HEK293T (cell line): ENCODE data around the gene CD59.

Source experiments
- CTCF ChIA-PET: fragments of 350-600 bp; formaldehyde crosslinking; extraction: SDS; loops from one replicate; lab custom pipeline; 2021; ENCODE audit warnings: antibody characterized with exemption, inconsistent platforms; lab: Yijun Ruan, JAX
- POLR2A ChIA-PET: fragments of 350-600 bp; formaldehyde crosslinking; extraction: SDS; loops from one replicate; lab custom pipeline; 2020; ENCODE audit warnings: antibody characterized with exemption, inconsistent platforms; lab: Yijun Ruan, JAX
- DNase-seq: peaks from one replicate; pipeline ENCODE4 v3.0.0; 2012; ENCODE audit warnings: mixed read lengths; ENCODE audit errors: extremely low spot score
- ARNT ChIP-seq: fragments of 450-650 bp; IDR thresholded peaks from 2 replicates; pipeline ENCODE4 v1.6.1; 2017; ENCODE audit warnings: mild to moderate bottlenecking
- BHLHE40 ChIP-seq: fragments of 450-650 bp; IDR thresholded peaks from 2 replicates; pipeline ENCODE4 v1.6.1; 2016; ENCODE audit warnings: mild to moderate bottlenecking, moderate library complexity, borderline replicate concordance
- CTBP1 ChIP-seq: fragments of 450-650 bp; IDR thresholded peaks from 2 replicates; pipeline ENCODE4 v1.6.1; 2016; ENCODE audit warnings: borderline replicate concordance
- ELF4 ChIP-seq: fragments of 450-650 bp; IDR thresholded peaks from 2 replicates; pipeline ENCODE4 v1.6.1; 2017; ENCODE audit warnings: antibody characterized with exemption
- FOXA1 ChIP-seq: fragments of 450-650 bp; IDR thresholded peaks from 2 replicates; pipeline ENCODE4 v1.6.1; 2016; ENCODE audit warnings: mild to moderate bottlenecking
- FOXK2 ChIP-seq: fragments of 450-650 bp; IDR thresholded peaks from 2 replicates; pipeline ENCODE4 v1.6.1; 2016; ENCODE audit warnings: mild to moderate bottlenecking
- FOXM1 ChIP-seq: fragments of 450-650 bp; IDR thresholded peaks from 2 replicates; pipeline ENCODE4 v1.6.1; 2017; ENCODE audit warnings: mild to moderate bottlenecking, borderline replicate concordance
- HDGF ChIP-seq: fragments of 450-650 bp; IDR thresholded peaks from 2 replicates; pipeline ENCODE4 v1.6.1; 2017; ENCODE audit warnings: antibody characterized with exemption, borderline replicate concordance
- L3MBTL2 ChIP-seq: fragments of 450-650 bp; conservative IDR thresholded peaks from 2 replicates; pipeline ENCODE4 v1.6.1; 2016; ENCODE audit warnings: mild to moderate bottlenecking
- LEF1 ChIP-seq: fragments of 450-650 bp; IDR thresholded peaks from 2 replicates; pipeline ENCODE4 v1.6.1; 2017; ENCODE audit warnings: mild to moderate bottlenecking, borderline replicate concordance
- NFRKB ChIP-seq: fragments of 450-650 bp; IDR thresholded peaks from 2 replicates; pipeline ENCODE4 v1.6.1; 2016; ENCODE audit warnings: mild to moderate bottlenecking, moderate library complexity
- PKNOX1 ChIP-seq: fragments of 450-650 bp; IDR thresholded peaks from 2 replicates; pipeline ENCODE4 v1.6.1; 2016
- SP1 ChIP-seq: fragments of 450-650 bp; IDR thresholded peaks from 2 replicates; pipeline ENCODE4 v1.6.1; 2017
- SUZ12 ChIP-seq: fragments of 450-650 bp; IDR thresholded peaks from 2 replicates; pipeline ENCODE4 v1.6.1; 2016; ENCODE audit warnings: mild to moderate bottlenecking
- TARDBP ChIP-seq: fragments of 450-650 bp; IDR thresholded peaks from 2 replicates; pipeline ENCODE4 v1.6.1; 2016
- ZNF384 ChIP-seq: fragments of 450-650 bp; IDR thresholded peaks from 2 replicates; pipeline ENCODE4 v1.6.1; 2016

The CD59 gene

GRCh38 chr11:33706546-33706945, 29.7 kb downstream of the CD59 start:
- TF ChIP-seq FOXM1, result no peak
- no peak for TF ChIP-seq ZNF384
- no peak for TF ChIP-seq PKNOX1
- TF ChIP-seq BHLHE40, result no peak
- no peak for TF ChIP-seq L3MBTL2
- TF ChIP-seq HDGF, result no peak
- no peak for TF ChIP-seq SUZ12
- no peak for TF ChIP-seq FOXK2
- TF ChIP-seq LEF1, result no peak
- TF ChIP-seq FOXA1, result no peak
- ChIA-PET CTCF (no interaction called here), POLR2A (no interaction called here)

DNA sequence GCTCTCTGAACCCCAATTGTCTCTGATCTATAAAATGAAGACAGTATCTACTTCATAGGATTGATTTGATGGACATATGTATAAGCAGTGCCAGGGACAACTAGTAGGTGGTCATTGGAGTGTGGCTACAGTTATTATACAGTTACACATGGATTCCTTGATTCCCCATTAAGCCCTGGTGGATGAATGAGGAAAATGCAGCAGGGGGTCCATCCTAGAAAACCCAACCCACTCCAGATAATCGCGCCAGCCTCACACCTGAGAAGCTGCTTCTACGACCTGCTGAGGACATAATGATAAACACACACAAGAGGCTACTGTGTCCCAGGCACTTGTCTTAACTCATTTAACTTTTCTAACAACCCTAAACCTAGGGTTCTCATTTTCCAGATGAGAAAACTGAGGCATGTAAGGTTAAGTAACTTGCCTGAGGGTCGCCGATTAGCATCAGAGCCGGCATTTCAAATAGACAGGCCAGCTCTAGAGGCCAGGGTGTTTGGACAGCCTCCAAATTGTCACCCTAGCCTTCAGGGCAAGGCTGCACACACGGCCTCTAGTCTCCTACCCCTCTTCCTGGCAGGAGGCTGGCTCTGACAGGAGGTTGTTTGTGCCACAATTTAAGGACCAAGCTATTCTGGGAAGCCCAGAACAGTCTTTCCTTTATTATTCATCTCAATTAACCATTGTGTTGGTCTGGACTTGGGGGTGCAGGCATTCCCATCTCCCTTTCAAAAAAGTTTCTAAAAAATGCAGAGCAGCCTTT, 31.8 kb downstream of the CD59 start:
- no peak for TF ChIP-seq ELF4
- no peak for TF ChIP-seq ZNF384
- TF ChIP-seq FOXK2, result no peak
- no peak for TF ChIP-seq LEF1
- no peak for TF ChIP-seq L3MBTL2
- no peak for TF ChIP-seq SP1
- TF ChIP-seq TARDBP, result no peak
- no peak for TF ChIP-seq NFRKB
- no peak for TF ChIP-seq HDGF
- TF ChIP-seq PKNOX1, result no peak
- TF ChIP-seq CTBP1, result no peak
- TF ChIP-seq FOXA1, result no peak
- no peak for TF ChIP-seq BHLHE40
- no peak for TF ChIP-seq FOXM1
- no peak for TF ChIP-seq ARNT
- no peak for TF ChIP-seq SUZ12
- POLR2A ChIA-PET, result no interaction called here
- CTCF ChIA-PET, result interaction anchor here (0.6 kb wide), 2 partner anchors 8 to 80 kb away, joined by 3 read pairs; no protein-coding TSS in a partner anchor
- DNase-seq, result no peak

More at GRCh38 chr11:33706546-33706945, 29.7 kb downstream of the CD59 start:
- DNase-seq, result no peak

GRCh38 chr11:33703788-33704187, 32.4 kb downstream of the CD59 start:
- TF ChIP-seq SP1 (no peak), SUZ12 (no peak), PKNOX1 (no peak), TARDBP (no peak), HDGF (no peak), ZNF384 (no peak), FOXM1 (no peak), CTBP1 (no peak), ARNT (no peak), NFRKB (no peak)
- DNase-seq, result no peak
- POLR2A ChIA-PET, result no interaction called here
- CTCF ChIA-PET, result interaction anchor here (0.6 kb wide), 1 partner anchor 9 kb away, joined by 3 read pairs; no protein-coding TSS in a partner anchor

GRCh38 chr11:33703234-33703633, 33.0 kb downstream of the CD59 start:
- no peak for DNase-seq
- ChIA-PET POLR2A (no interaction called here), CTCF (no interaction called here)
- TF ChIP-seq HDGF, result no peak
- TF ChIP-seq NFRKB, result no peak
- no peak for TF ChIP-seq ELF4
- TF ChIP-seq ARNT, result no peak
- TF ChIP-seq L3MBTL2, result no peak
- no peak for TF ChIP-seq FOXK2
- no peak for TF ChIP-seq CTBP1
- no peak for TF ChIP-seq FOXA1
- TF ChIP-seq FOXM1, result no peak
- no peak for TF ChIP-seq LEF1
- no peak for TF ChIP-seq BHLHE40

DNA sequence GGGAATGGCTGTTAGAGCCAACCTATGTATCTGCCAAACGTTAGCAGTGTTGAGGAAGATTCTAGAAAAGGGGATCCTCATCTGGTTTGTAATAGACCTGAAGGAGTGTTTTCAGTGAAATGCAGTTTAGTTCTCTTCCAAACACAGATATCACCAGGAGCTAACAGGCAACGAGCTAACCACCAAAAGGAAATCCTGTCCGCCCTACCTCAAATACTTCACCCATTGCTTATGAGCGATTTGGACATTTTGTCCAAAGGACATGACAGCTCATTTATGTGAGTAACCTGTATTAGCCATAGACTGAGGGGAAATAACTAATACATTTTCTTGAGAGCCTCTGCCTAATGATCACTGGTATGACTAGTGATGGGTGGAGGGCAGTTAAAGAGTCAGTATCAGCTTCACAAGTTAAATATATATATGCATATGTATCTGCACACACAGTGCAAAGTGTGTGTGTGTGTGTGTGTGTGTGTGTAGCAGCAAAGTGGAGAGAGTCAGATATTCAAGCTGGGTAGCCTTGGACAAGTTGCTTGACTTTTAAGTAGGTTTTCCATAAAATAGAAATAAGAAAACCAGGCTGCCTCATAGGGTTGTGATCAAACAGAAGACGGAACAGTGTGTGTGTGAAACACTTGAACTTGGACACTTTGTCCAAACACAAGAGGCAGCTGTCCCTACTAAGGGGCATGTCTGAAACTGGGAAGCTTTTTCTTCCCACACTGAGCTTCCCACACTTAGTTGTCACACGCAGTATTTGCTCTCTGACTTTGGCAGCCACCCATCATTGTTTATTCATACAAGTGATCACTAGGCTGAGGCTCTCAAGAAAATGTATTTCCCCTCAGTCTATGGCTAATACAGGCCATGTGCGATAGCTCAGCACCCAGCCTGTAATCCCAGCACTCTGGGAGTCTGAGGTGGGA, 34.7 kb downstream of the CD59 start:
- POLR2A ChIA-PET, result interaction anchor here (0.9 to 2.6 kb wide), 6 partner anchors 8 to 101 kb away, joined by 3 to 15 read pairs (median 4); partner anchors contain the start of gene CD59
- CTCF ChIA-PET, result interaction anchor here (0.5 to 2.4 kb wide), 3 partner anchors 14 to 528 kb away, joined by 6 to 15 read pairs (median 9); no protein-coding TSS in a partner anchor
- TF ChIP-seq FOXK2, result no peak
- TF ChIP-seq SP1, result no peak
- no peak for TF ChIP-seq LEF1
- no peak for TF ChIP-seq SUZ12
- TF ChIP-seq FOXA1, result no peak
- TF ChIP-seq PKNOX1, result no peak
- TF ChIP-seq FOXM1, result no peak
- no peak for TF ChIP-seq CTBP1
- no peak for TF ChIP-seq HDGF
- no peak for TF ChIP-seq ZNF384
- TF ChIP-seq L3MBTL2, result no peak
- TF ChIP-seq NFRKB, result no peak
- TF ChIP-seq BHLHE40, result no peak
- TF ChIP-seq TARDBP, result no peak
- no peak for TF ChIP-seq ARNT
- no peak for TF ChIP-seq ELF4
- DNase-seq, result no peak
